Natural killer cell (primary cell): ENCODE measurements around the gene SLC2A2. TPM values are rescaled to one million over a fixed set of nuclear protein-coding genes. Genes with fewer than 3 reads are reported as not detected.

Experiments
- ATAC-seq, 3 donors: fragments of 150-1000 bp in 2 of 3; fragments of 200-7000 bp in 1 of 3; cut with Tn5 transposase; 1 replicate in 1 of 3; 2 replicates in 2 of 3; pipeline ENCODE4 v1.10.0; 2021; ENCODE audit warnings: mild to moderate bottlenecking in 2 of 3, moderate library complexity in 2 of 3
- DNase-seq, 2 donors: peaks; one replicate each; pipeline versions ENCODE4 v3.0.0 to v3.0.0-alpha.2; 2013 to 2021; ENCODE audit warnings: mixed read lengths in 1 of 2
- H3K27ac ChIP-seq: one replicate; pipeline ENCODE4 v1.5.1; 2013; ENCODE audit warnings: mild to moderate bottlenecking, low read length
- H3K27me3 ChIP-seq: one replicate; pipeline ENCODE4 v1.6.1; 2013; ENCODE audit warnings: low read length; ENCODE audit not compliant: control insufficient read depth, insufficient read depth
- H3K36me3 ChIP-seq: one replicate; pipeline ENCODE4 v1.6.1; 2013; ENCODE audit warnings: low read length; ENCODE audit not compliant: control insufficient read depth, insufficient read depth
- H3K4me1 ChIP-seq: one replicate; pipeline ENCODE4 v1.6.1; 2013; ENCODE audit warnings: low read length; ENCODE audit not compliant: control insufficient read depth, insufficient read depth
- H3K4me3 ChIP-seq: one replicate; pipeline ENCODE4 v1.5.1; 2013; ENCODE audit warnings: low read length
- H3K9me3 ChIP-seq: one replicate; pipeline ENCODE4 v1.6.1; 2013; ENCODE audit warnings: low read length; ENCODE audit not compliant: control insufficient read depth, insufficient read depth
- H3K27ac Mint-ChIP-seq, 2 donors: one replicate each; pipeline ENCODE4 v1.8.0; 2022; ENCODE audit warnings: mild to moderate bottlenecking in 2 of 2, mixed read lengths in 2 of 2, moderate library complexity in 1 of 2
- H3K27me3 Mint-ChIP-seq, 2 donors: one replicate each; pipeline ENCODE4 v1.8.0; 2022; ENCODE audit warnings: low read depth in 2 of 2, mixed read lengths in 2 of 2
- H3K36me3 Mint-ChIP-seq: one replicate; pipeline ENCODE4 v1.8.0; 2022; ENCODE audit warnings: mixed read lengths
- H3K4me1 Mint-ChIP-seq, 2 donors: one replicate each; pipeline ENCODE4 v1.8.0; 2022; ENCODE audit warnings: mixed read lengths in 2 of 2
- H3K4me3 Mint-ChIP-seq: one replicate; pipeline ENCODE4 v1.8.0; 2022; ENCODE audit warnings: mild to moderate bottlenecking, moderate library complexity, mixed read lengths
- H3K9me3 Mint-ChIP-seq, 2 donors: one replicate each; pipeline ENCODE4 v1.8.0; 2022; ENCODE audit warnings: mixed read lengths in 2 of 2
- CTCF ChIP-seq: fragments of 200-600 bp; IDR thresholded peaks from one replicate; pipeline ENCODE4 v1.8.0; 2022; ENCODE audit warnings: antibody characterized with exemption
- WGBS: methylation state at CpG from one replicate; pipeline ENCODE4 v1.1.7; 2013; ENCODE audit warnings: missing lambda C conversion rate; ENCODE audit not compliant: insufficient coverage; 5-methylcytosine and 5-hydroxymethylcytosine counted together
- intact Hi-C: fragments of 100-400 bp; cut with micrococcal nuclease; formaldehyde crosslinking; loops from one replicate; pipeline ENCODE4 v1.14.2; 2022
- total RNA-seq, 4 donors: library from RNA; stranded (reverse); fragments of 120-200 nt in 1 of 4; gene quantifications; one replicate each; pipeline versions ENCODE4 v1.2.3 to v1.2.4, GENCODE V29; 2013 to 2022

SLC2A2 gene
- total RNA-seq, 3 donors from 2014 or later (not counting 1 experiment from before 2014, with no cell fraction given) = not detected

GRCh38 chr3:170949211-170949610 lies 77.3 kb downstream of the SLC2A2 start:
- no peaks in the 10 kb centered on the region for H3K36me3 Mint-ChIP-seq
- H3K4me3 Mint-ChIP-seq = no peak overlapping the region
- no peak overlapping the region for H3K27ac ChIP-seq
- H3K27ac Mint-ChIP-seq = no peak overlapping the region
- H3K36me3 ChIP-seq = no peaks in the 10 kb centered on the region
- WGBS = 85% methylated on average over 2 of the region's 2 CpGs
- no peak for ATAC-seq
- peaks cover 17 to 36% of the 10 kb centered on the region in 2 donors for H3K27me3 Mint-ChIP-seq
- no peaks in the 10 kb centered on the region for H3K27me3 ChIP-seq
- no peak overlapping the region for H3K4me3 ChIP-seq
- DNase-seq = no peak
- no peaks in the 10 kb centered on the region for H3K9me3 ChIP-seq
- H3K4me1 ChIP-seq = no peaks in the 10 kb centered on the region
- no peaks in the 10 kb centered on the region for H3K9me3 Mint-ChIP-seq
- intact Hi-C loops = no loop called here
- peaks cover 0 to 4% of the 10 kb centered on the region in 2 donors for H3K4me1 Mint-ChIP-seq
- TF ChIP-seq CTCF = no peak

- ATAC-seq (no peak), DNase-seq (no peak)
- Histone ChIP-seq H3K27me3 (no peaks in the 10 kb centered on the region), H3K36me3 (no peaks in the 10 kb centered on the region), H3K27ac (no peak overlapping the region), H3K4me3 (no peak overlapping the region), H3K4me1 (no peaks in the 10 kb centered on the region), H3K9me3 (no peaks in the 10 kb centered on the region)
- peaks cover 18 to 34% of the 10 kb centered on the region in 2 donors for H3K27me3 Mint-ChIP-seq
- TF ChIP-seq CTCF = no peak
- intact Hi-C loops = no loop called here
- no peak overlapping the region for H3K27ac Mint-ChIP-seq
- H3K4me3 Mint-ChIP-seq = no peak overlapping the region
- peaks cover 3% of the 10 kb centered on the region in 2 donors for H3K9me3 Mint-ChIP-seq
- H3K36me3 Mint-ChIP-seq = no peaks in the 10 kb centered on the region
- WGBS = 96% methylated on average over 25 of the region's 25 CpGs
- H3K4me1 Mint-ChIP-seq = peaks cover 0 to 4% of the 10 kb centered on the region in 2 donors
Measured at GRCh38 chr3:170947018-170947769, 79.3 kb downstream of the SLC2A2 start.

Other genes with a start within 250 kb of the SLC2A2 start
- 10 to 100 TPM; 41.9 to 53.8 (median 44.8) TPM for gene RPL22L1, start 156.5 kb downstream of the SLC2A2 start, total RNA-seq
- gene EIF5A2, start 118.1 kb downstream of the SLC2A2 start, total RNA-seq = 10 to 100 TPM; 12.9 to 34.8 (median 22.8) TPM